Endothelial cell of umbilical vein (primary cell): ENCODE measurements around the gene FOXJ3. TPM values are rescaled to one million over a fixed set of nuclear protein-coding genes. Genes with fewer than 3 reads are reported as not detected.

Experiments
- BruUV-seq: library from RNA; stranded (reverse); fragments of 400-500 nt; replicated peaks from 2 replicates; lab custom pipeline; 2021; lab: Mats Ljungman, UMichigan
- CTCF ChIA-PET: fragments of 300-600, 350-600 bp; sonication (Branson Sonifier 250); formaldehyde crosslinking; loops from one replicate; lab custom pipeline; 2021; ENCODE audit warnings: antibody characterized with exemption, inconsistent platforms; lab: Charles Lee
- POLR2A ChIA-PET: fragments of 300-600, 350-600 bp; sonication (Branson Sonifier 250); formaldehyde crosslinking; loops from one replicate; lab custom pipeline; 2021; ENCODE audit warnings: antibody characterized with exemption, inconsistent platforms; lab: Charles Lee
- DNase-seq: peaks from one replicate; pipeline ENCODE4 v3.0.0-alpha.2; 2011; ENCODE audit warnings: low read depth, low spot score
- FAIRE-seq: peaks from 2 replicates; lab custom pipeline; 2011; peaks lifted over from hg19 to GRCh38; lab: Jason Lieb, UNC
- H2AFZ ChIP-seq: 2 replicates; pipeline ENCODE4 v1.6.0; 2012; ENCODE audit warnings: low read depth, low read length, control low read depth, inconsistent platforms
- H3K27ac ChIP-seq: 2 replicates; pipeline ENCODE4 v1.5.1; 2011; ENCODE audit warnings: low read depth, mild to moderate bottlenecking, control low read depth, low read length, moderate library complexity; ENCODE audit not compliant: insufficient read depth
- H3K27me3 ChIP-seq, 2 experiments: 2 replicates each; pipeline versions ENCODE4 v1.6.0 to v1.6.1; 2011; ENCODE audit warnings: low read length in 2 of 2, mixed read lengths in 1 of 2; ENCODE audit not compliant: control insufficient read depth in 2 of 2, insufficient read depth in 2 of 2
- H3K36me3 ChIP-seq, 2 experiments: 2 replicates in 1 of 2; 3 replicates in 1 of 2; pipeline ENCODE4 v1.5.1; 2011; ENCODE audit warnings: low read length in 2 of 2, mild to moderate bottlenecking in 1 of 2, moderate library complexity in 1 of 2; ENCODE audit not compliant: control insufficient read depth in 2 of 2, insufficient read depth in 2 of 2; ENCODE audit errors: extremely low read depth in 1 of 2
- H3K4me1 ChIP-seq: 3 replicates; pipeline ENCODE4 v1.5.1; 2011; ENCODE audit warnings: mild to moderate bottlenecking, low read length; ENCODE audit not compliant: control insufficient read depth, insufficient read depth; ENCODE audit errors: extremely low read depth
- H3K4me2 ChIP-seq: 2 replicates; pipeline ENCODE4 v1.6.1; 2011; ENCODE audit warnings: low read length, control low read depth, mixed read lengths; ENCODE audit not compliant: insufficient read depth
- H3K4me3 ChIP-seq, 3 experiments: fragments of 200-600 bp in 1 of 3; sonication (generic), shearing (Covaris generic) in 1 of 3; replicated peaks in 1 of 3; 2 replicates each; pipeline ENCODE4 v1.5.1; 2011 to 2016; ENCODE audit warnings: control low read depth in 3 of 3, low read length in 3 of 3, mild to moderate bottlenecking in 2 of 3, inconsistent platforms in 1 of 3, low read depth in 1 of 3, moderate library complexity in 1 of 3; ENCODE audit not compliant: insufficient read depth in 1 of 3
- H3K79me2 ChIP-seq: 2 replicates; pipeline ENCODE4 v1.6.0; 2012; ENCODE audit warnings: low read length, inconsistent platforms; ENCODE audit not compliant: control insufficient read depth, insufficient read depth
- H3K9ac ChIP-seq: replicated peaks from 2 replicates; pipeline ENCODE3; 2011; ENCODE audit warnings: low read length, control low read depth; ENCODE audit not compliant: insufficient read depth; ENCODE audit errors: extremely low read depth
- H3K9me1 ChIP-seq: replicated peaks from 3 replicates; pipeline ENCODE4 v1.6.0; 2011; ENCODE audit warnings: mild to moderate bottlenecking, low read length; ENCODE audit not compliant: control insufficient read depth, insufficient read depth; ENCODE audit errors: extremely low read depth
- H3K9me3 ChIP-seq: replicated peaks from 2 replicates; pipeline ENCODE4 v1.5.1; 2012; ENCODE audit warnings: low read length, inconsistent platforms; ENCODE audit not compliant: control insufficient read depth, insufficient read depth
- H4K20me1 ChIP-seq: replicated peaks from 2 replicates; pipeline ENCODE3; 2011; ENCODE audit warnings: mild to moderate bottlenecking, low read length; ENCODE audit not compliant: control insufficient read depth, insufficient read depth; ENCODE audit errors: extremely low read depth
- EZH2 ChIP-seq: IDR thresholded peaks from 2 replicates; pipeline ENCODE4 v1.6.1; 2012; ENCODE audit warnings: borderline replicate concordance, low read depth, mild to moderate bottlenecking, moderate library complexity, low read length, inconsistent platforms; ENCODE audit not compliant: severe bottlenecking
- FOS ChIP-seq: IDR thresholded peaks from 2 replicates; pipeline ENCODE4 v1.6.1; 2011; ENCODE audit warnings: mild to moderate bottlenecking, low read length, moderate library complexity, borderline replicate concordance; ENCODE audit not compliant: insufficient read depth
- GATA2 ChIP-seq: IDR thresholded peaks from 2 replicates; pipeline ENCODE4 v1.7.0; 2011; ENCODE audit warnings: low read depth, mild to moderate bottlenecking, moderate library complexity, mixed read lengths, low read length; ENCODE audit not compliant: insufficient read length, insufficient read depth
- JUN ChIP-seq: IDR thresholded peaks from 2 replicates; pipeline ENCODE4 v1.6.1; 2011; ENCODE audit warnings: borderline replicate concordance, low read depth; ENCODE audit not compliant: insufficient read length, insufficient read depth
- MYC ChIP-seq: IDR thresholded peaks from one replicate; pipeline ENCODE4 v1.6.1; 2011; ENCODE audit warnings: mild to moderate bottlenecking, low read depth, low read length
- POLR2A ChIP-seq: IDR thresholded peaks from 2 replicates; pipeline ENCODE4 v1.6.1; 2012; ENCODE audit warnings: low read depth, mild to moderate bottlenecking, control low read depth, low read length
- POLR2AphosphoS5 ChIP-seq: IDR thresholded peaks from 2 replicates; pipeline ENCODE4 v1.6.1; 2012; ENCODE audit warnings: low read depth, mild to moderate bottlenecking, control low read depth, low read length, moderate library complexity; ENCODE audit not compliant: insufficient read depth
- dilution Hi-C: fragments of 300-500 bp; cut with MboI; formaldehyde crosslinking; loops from one replicate; pipeline ENCODE4 v1.15.0; 2019; ENCODE audit warnings: low sequenced_read_pairs; ENCODE audit not compliant: extremely low pct_ligation_motif_present
- intact Hi-C: fragments of 100-400 bp; cut with micrococcal nuclease; formaldehyde crosslinking; loops from one replicate; pipeline ENCODE4 v1.10.0; 2022
- polyA plus RNA-seq, 4 experiments: library from polyadenylated mRNA; depleted of rRNA in 3 of 4; stranded (reverse) in 3 of 4; unstranded in 1 of 4; fragments of >200 nt; gene quantifications; 2 replicates each; pipeline versions ENCODE4 v1.2.1 to v1.2.3, GENCODE V29; 2011 to 2012; ENCODE audit warnings: missing spikeins in 1 of 4
- total RNA-seq: library from RNA; stranded (reverse); gene quantifications from 2 replicates; pipeline ENCODE4 v1.2.3, GENCODE V29; 2021
- TF ChIP-seq, protein P1 (sequence below), 2 donors: IDR thresholded peaks; 1 replicate in 1 of 2; 2 replicates in 1 of 2; pipeline ENCODE4 v1.5.1; 2011; ENCODE audit warnings: low read length in 2 of 2, mild to moderate bottlenecking in 2 of 2, moderate library complexity in 2 of 2, control low read depth in 1 of 2, inconsistent platforms in 1 of 2, low read depth in 1 of 2; ENCODE audit not compliant: insufficient read depth in 1 of 2; ENCODE audit errors: extremely low read depth in 1 of 2
- TF ChIP-seq, protein P2 (sequence below): IDR thresholded peaks from 2 replicates; pipeline ENCODE4 v1.6.1; 2011; ENCODE audit not compliant: insufficient read depth, insufficient read length

FOXJ3 gene
- total and polyA plus RNA-seq, 2 donors (not counting 3 experiments of a cell fraction or from before 2014, with no cell fraction given), result 34.7 to 38.8 TPM

- H2AFZ ChIP-seq, result no peak overlapping the region
- H3K9me3 ChIP-seq, result no peaks in the 10 kb centered on the region
- H3K79me2 ChIP-seq, result peaks cover 58% of the 10 kb centered on the region
- H3K36me3 ChIP-seq, result no peaks in the 10 kb centered on the region
- H3K27me3 ChIP-seq, result no peaks in the 10 kb centered on the region
- H3K4me2 ChIP-seq, result no peak overlapping the region
- H3K27ac ChIP-seq, result no peak overlapping the region
- FAIRE-seq (no peak), DNase-seq (no peak)
- H3K4me3 ChIP-seq, result no peak overlapping the region
- peaks cover 7% of the 10 kb centered on the region for H4K20me1 ChIP-seq
- TF ChIP-seq EZH2, result no peak
- no peak for TF ChIP-seq MYC
- no peak for TF ChIP-seq FOS
- TF ChIP-seq, protein P1, sequence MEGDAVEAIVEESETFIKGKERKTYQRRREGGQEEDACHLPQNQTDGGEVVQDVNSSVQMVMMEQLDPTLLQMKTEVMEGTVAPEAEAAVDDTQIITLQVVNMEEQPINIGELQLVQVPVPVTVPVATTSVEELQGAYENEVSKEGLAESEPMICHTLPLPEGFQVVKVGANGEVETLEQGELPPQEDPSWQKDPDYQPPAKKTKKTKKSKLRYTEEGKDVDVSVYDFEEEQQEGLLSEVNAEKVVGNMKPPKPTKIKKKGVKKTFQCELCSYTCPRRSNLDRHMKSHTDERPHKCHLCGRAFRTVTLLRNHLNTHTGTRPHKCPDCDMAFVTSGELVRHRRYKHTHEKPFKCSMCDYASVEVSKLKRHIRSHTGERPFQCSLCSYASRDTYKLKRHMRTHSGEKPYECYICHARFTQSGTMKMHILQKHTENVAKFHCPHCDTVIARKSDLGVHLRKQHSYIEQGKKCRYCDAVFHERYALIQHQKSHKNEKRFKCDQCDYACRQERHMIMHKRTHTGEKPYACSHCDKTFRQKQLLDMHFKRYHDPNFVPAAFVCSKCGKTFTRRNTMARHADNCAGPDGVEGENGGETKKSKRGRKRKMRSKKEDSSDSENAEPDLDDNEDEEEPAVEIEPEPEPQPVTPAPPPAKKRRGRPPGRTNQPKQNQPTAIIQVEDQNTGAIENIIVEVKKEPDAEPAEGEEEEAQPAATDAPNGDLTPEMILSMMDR (IDR thresholded peaks at IDR 0.05; ENCODE audit: extremely low read depth in 1 of 2, insufficient read depth in 1 of 2, low read depth in 1 of 2, low read length in 2 of 2), result no peak
- no peak for TF ChIP-seq GATA2
- no peak for TF ChIP-seq POLR2AphosphoS5
- no peak for TF ChIP-seq POLR2A
- TF ChIP-seq JUN, result no peak
- TF ChIP-seq, protein P2, sequence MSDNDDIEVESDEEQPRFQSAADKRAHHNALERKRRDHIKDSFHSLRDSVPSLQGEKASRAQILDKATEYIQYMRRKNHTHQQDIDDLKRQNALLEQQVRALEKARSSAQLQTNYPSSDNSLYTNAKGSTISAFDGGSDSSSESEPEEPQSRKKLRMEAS, result no peak
- H3K4me1 ChIP-seq, result no peaks in the 10 kb centered on the region
- CTCF ChIA-PET, result no interaction called here
- POLR2A ChIA-PET, result no interaction called here
- no peaks in the 10 kb centered on the region for H3K9me1 ChIP-seq
- BruUV-seq, result no TSS peak
- intact Hi-C loops (no loop called here), dilution Hi-C loops (no loop called here)
- H3K9ac ChIP-seq, result no peak overlapping the region
Measured at GRCh38 chr1:42305639-42306038, 29.4 kb downstream of the FOXJ3 start.
